MM.1S (cell line): ENCODE results near the gene EXOC4.

ENCODE experiments used
- CTCF ChIP-seq: fragments of 300-600 bp; sonication (generic); IDR thresholded peaks from 2 replicates; pipeline ENCODE4 v1.5.1; 2016; ENCODE audit warnings: antibody characterized with exemption, low read length, mixed read lengths
- EZH2 ChIP-seq: fragments of 300-600 bp; sonication (generic); optimal IDR thresholded peaks from 2 replicates; pipeline ENCODE3; 2017; ENCODE audit warnings: low read depth, mild to moderate bottlenecking, antibody characterized with exemption, low read length, mixed read lengths

- no peak for TF ChIP-seq CTCF
- TF ChIP-seq EZH2: no peak
Measured at GRCh38 chr7:134104166-134104565, 851.3 kb downstream of the EXOC4 start.
